Stimulated activated naive CD4-positive, alpha-beta T cell (primary cell): Measurements from ENCODE around the gene CLBA1.

Experiments
- DNase-seq, 6 experiments: peaks; one replicate each; lab custom pipeline; 2025; lab: John Stamatoyannopoulos, UW

CLBA1 gene

GRCh38 chr14:104979758-104980610 is 5.6 kb upstream of the CLBA1 start:
- DNase-seq: no peak

- DNase-seq: no peak
These were observed 4.7 kb upstream of the CLBA1 start for GRCh38 chr14:104980611-104981531.

GRCh38 chr14:104981699-104982541 is 3.7 kb upstream of the CLBA1 start:
- DNase-seq: no peak

GRCh38 chr14:104982548-104983230 is 2.9 kb upstream of the CLBA1 start:
- DNase-seq: no peak

- no peak for DNase-seq
These were observed 2.3 kb upstream of the CLBA1 start for GRCh38 chr14:104983231-104983721.

- no peak for DNase-seq
These were observed 1.3 kb upstream of the CLBA1 start for GRCh38 chr14:104984056-104984894.

- DNase-seq: no peak
These were observed 1.0 kb downstream of the CLBA1 start for GRCh38 chr14:104986487-104987164.

- DNase-seq: no peak
These were observed 3.8 kb downstream of the CLBA1 start for GRCh38 chr14:104989236-104989950.

GRCh38 chr14:104989951-104990303 is 4.3 kb downstream of the CLBA1 start:
- DNase-seq: no peak

- no peak for DNase-seq
These were observed 6.3 kb downstream of the CLBA1 start for GRCh38 chr14:104991896-104992230.

GRCh38 chr14:104992501-104992900 is 6.9 kb downstream of the CLBA1 start:
- no peak for DNase-seq

GRCh38 chr14:104993306-104993705 is 7.7 kb downstream of the CLBA1 start:
- no peak for DNase-seq

GRCh38 chr14:104993808-104994591 is 8.4 kb downstream of the CLBA1 start:
- no peak for DNase-seq

- DNase-seq: no peak
These were observed 9.4 kb downstream of the CLBA1 start for GRCh38 chr14:104994978-104995377.

GRCh38 chr14:104996032-104996431 is 10.4 kb downstream of the CLBA1 start:
- no peak for DNase-seq

GRCh38 chr14:104996483-104996882 is 10.9 kb downstream of the CLBA1 start:
- no peak for DNase-seq

- DNase-seq: no peak
These were observed 13.2 kb downstream of the CLBA1 start for GRCh38 chr14:104998801-104999200.

GRCh38 chr14:104999361-104999760 is 13.8 kb downstream of the CLBA1 start:
- no peak for DNase-seq
